Panc1 (cell line): ENCODE data around the gene CPLANE2. TPM values are rescaled to one million over a fixed set of nuclear protein-coding genes. Genes with fewer than 3 reads are reported as not detected.

Experiments
- ATAC-seq: fragments of 200-7000 bp; cut with Tn5 transposase; 2 replicates; pipeline ENCODE4 v1.9.1; 2020; ENCODE audit warnings: mild to moderate bottlenecking, moderate library complexity
- BruUV-seq: library from RNA; stranded (reverse); fragments of 400-500 nt; replicated peaks from 2 replicates; lab custom pipeline; 2021; lab: Mats Ljungman, UMichigan
- CTCF ChIA-PET: fragments of 300-600 bp; sonication (Branson Sonifier 250); formaldehyde crosslinking; loops from one replicate; lab custom pipeline; 2022; ENCODE audit warnings: antibody characterized with exemption; lab: Charles Lee
- POLR2A ChIA-PET: fragments of 300-600 bp; sonication (Branson Sonifier 250); formaldehyde crosslinking; loops from one replicate; lab custom pipeline; 2022; ENCODE audit warnings: antibody characterized with exemption; lab: Charles Lee
- DNase-seq: peaks from one replicate; pipeline ENCODE4 v3.0.0-alpha.2; 2010; ENCODE audit warnings: low read depth, low spot score
- H3K27ac ChIP-seq: 2 replicates; pipeline ENCODE4 v1.5.1; 2011; ENCODE audit warnings: mild to moderate bottlenecking, low read length, inconsistent platforms
- H3K27me3 ChIP-seq: fragments of 200-500 bp; sonication (Bioruptor generic); 2 replicates; pipeline ENCODE4 v1.6.0; 2014; ENCODE audit warnings: low read length, inconsistent platforms; ENCODE audit not compliant: control insufficient read depth, insufficient read depth
- H3K36me3 ChIP-seq: fragments of 200-500 bp; sonication (Bioruptor generic); 2 replicates; pipeline ENCODE4 v1.5.1; 2014; ENCODE audit warnings: inconsistent platforms, mild to moderate bottlenecking, low read length, moderate library complexity; ENCODE audit not compliant: control insufficient read depth, insufficient read depth
- H3K4me1 ChIP-seq: 2 replicates; pipeline ENCODE4 v1.5.1; 2011; ENCODE audit warnings: inconsistent platforms, mild to moderate bottlenecking, low read length, moderate library complexity; ENCODE audit not compliant: control insufficient read depth, insufficient read depth
- H3K4me3 ChIP-seq, 2 experiments: 2 replicates each; pipeline ENCODE4 v1.5.1; 2011 to 2012; ENCODE audit warnings: low read depth in 2 of 2, low read length in 2 of 2, mild to moderate bottlenecking in 2 of 2, inconsistent platforms in 1 of 2, moderate library complexity in 1 of 2
- H3K9me3 ChIP-seq: fragments of 200-500 bp; sonication (Bioruptor generic); 2 replicates; pipeline ENCODE4 v1.5.1; 2014; ENCODE audit warnings: low read depth, mild to moderate bottlenecking, inconsistent platforms, low read length, moderate library complexity; ENCODE audit not compliant: control insufficient read depth, insufficient read depth
- CTCF ChIP-seq: fragments of 450-650 bp; IDR thresholded peaks from 2 replicates; pipeline ENCODE4 v1.5.1; 2017; ENCODE audit warnings: mild to moderate bottlenecking
- POLR2AphosphoS5 ChIP-seq: IDR thresholded peaks from 2 replicates; pipeline ENCODE4 v1.6.1; 2012; ENCODE audit warnings: mild to moderate bottlenecking, low read depth, low read length, moderate library complexity
- REST ChIP-seq, 2 experiments: IDR thresholded peaks; 2 replicates each; pipeline ENCODE4 v1.6.1; 2011 to 2012; ENCODE audit warnings: low read depth in 2 of 2, control low read depth in 1 of 2, low read length in 1 of 2, mild to moderate bottlenecking in 1 of 2, moderate library complexity in 1 of 2; ENCODE audit not compliant: insufficient read depth in 1 of 2
- SIN3A ChIP-seq: IDR thresholded peaks from 2 replicates; pipeline ENCODE4 v1.6.1; 2012; ENCODE audit warnings: low read depth, mild to moderate bottlenecking, low read length, moderate library complexity, borderline replicate concordance; ENCODE audit not compliant: insufficient read depth
- TCF7L2 ChIP-seq: IDR thresholded peaks from 2 replicates; pipeline ENCODE4 v1.6.1; 2011; ENCODE audit warnings: mild to moderate bottlenecking, low read depth, low read length, inconsistent platforms
- in situ Hi-C: cut with HindIII; loops from 2 replicates; pipeline ENCODE4 v1.10.0; 2016; ENCODE audit warnings: low sequenced_read_pairs, low pct_unique_long_range_greater_than_20kb
- intact Hi-C: fragments of 100-400 bp; cut with micrococcal nuclease; formaldehyde crosslinking; loops from one replicate; pipeline ENCODE4 v1.10.0; 2022; ENCODE audit not compliant: unreplicated experiment
- total RNA-seq: library from RNA; stranded (reverse); gene quantifications from one replicate; pipeline ENCODE4 v1.2.1, GENCODE V29; 2021; ENCODE audit not compliant: unreplicated experiment

CPLANE2 gene
- total RNA-seq, 1 experiment from 2014 or later = 17.8 TPM

GRCh38 chr1:16203550-16203949, 33.4 kb downstream of the CPLANE2 start:
- Histone ChIP-seq H3K36me3 (no peaks in the 10 kb centered on the region; the same call in 1 of the 2 replicates), H3K4me3 (no peak overlapping the region), H3K27me3 (no peaks in the 10 kb centered on the region), H3K27ac (no peak overlapping the region), H3K9me3 (no peaks in the 10 kb centered on the region), H3K4me1 (peaks cover 18% of the 10 kb centered on the region)
- no TSS peak for BruUV-seq
- ATAC-seq = no peak
- DNase-seq = no peak
- intact Hi-C loops = no loop called here
- in situ Hi-C loops = no loop called here
- ChIA-PET POLR2A (no interaction called here), CTCF (no interaction called here)
- TF ChIP-seq SIN3A = no peak
- no peak for TF ChIP-seq POLR2AphosphoS5
- TF ChIP-seq TCF7L2 = no peak
- no peak for TF ChIP-seq REST (IDR thresholded peaks at IDR 0.05; ENCODE audit: insufficient read depth in 1 of 2, low read depth in 2 of 2, low read length in 1 of 2)
- TF ChIP-seq CTCF = no peak

GRCh38 chr1:16202281-16203210, 34.4 kb downstream of the CPLANE2 start:
- Histone ChIP-seq H3K36me3 (no peaks in the 10 kb centered on the region; the same call in 1 of the 2 replicates), H3K9me3 (no peaks in the 10 kb centered on the region), H3K27ac (no peak overlapping the region), H3K4me3 (no peak overlapping the region), H3K27me3 (no peaks in the 10 kb centered on the region), H3K4me1 (peaks cover 8% of the 10 kb centered on the region)
- in situ Hi-C loops = no loop called here
- ATAC-seq (no peak), DNase-seq (no peak)
- intact Hi-C loops = no loop called here
- no TSS peak for BruUV-seq
- ChIA-PET POLR2A (no interaction called here), CTCF (no interaction called here)
- TF ChIP-seq TCF7L2 (no peak), CTCF (no peak), REST (IDR thresholded peaks at IDR 0.05; ENCODE audit: insufficient read depth in 1 of 2, low read depth in 2 of 2, low read length in 1 of 2) (no peak), SIN3A (no peak), POLR2AphosphoS5 (no peak)
